GM18499 (cell line): ENCODE measurements around the gene SIVA1.

Source experiments
- ATAC-seq: cut with Tn5 transposase; IDR thresholded peaks from one replicate; pipeline ENCODE4 v1.9.1; 2021; ENCODE audit warnings: moderate number of reproducible peaks; ENCODE audit not compliant: insufficient read depth, unreplicated experiment

Gene SIVA1

GRCh38 chr14:104794631-104794992 is 41.7 kb downstream of the SIVA1 start:
- ATAC-seq = no peak

GRCh38 chr14:104794993-104795780 is 42.2 kb downstream of the SIVA1 start, which contains the start of gene AKT1:
TSS of gene AKT1 (minus strand) at chr14:104795748. CDS start at chr14:104792643, 3,105 bp downstream.
- no peak for ATAC-seq

- no peak for ATAC-seq
Measured at GRCh38 chr14:104795781-104796686, 43.1 kb downstream of the SIVA1 start.

- ATAC-seq = no peak
Measured at GRCh38 chr14:104796687-104797081, 43.7 kb downstream of the SIVA1 start.

- no peak for ATAC-seq
Measured at GRCh38 chr14:104797115-104798044, 44.4 kb downstream of the SIVA1 start.

GRCh38 chr14:104798300-104799243 is 45.6 kb downstream of the SIVA1 start:
- ATAC-seq = no peak

GRCh38 chr14:104799244-104800014 is 46.5 kb downstream of the SIVA1 start:
- no peak for ATAC-seq

- ATAC-seq = no peak
Measured at GRCh38 chr14:104800015-104800770, 47.2 kb downstream of the SIVA1 start.

GRCh38 chr14:104800771-104801519 is 48.0 kb downstream of the SIVA1 start, which contains the start of gene ZBTB42:
TSS of gene ZBTB42 (plus strand) at chr14:104801101. CDS start at chr14:104801198, 97 bp downstream.
- no peak for ATAC-seq

- ATAC-seq = no peak
Measured at GRCh38 chr14:104801520-104802393, 48.8 kb downstream of the SIVA1 start.

- ATAC-seq = no peak
Measured at GRCh38 chr14:104802394-104803184, 49.6 kb downstream of the SIVA1 start.

- ATAC-seq = no peak
Measured at GRCh38 chr14:104803280-104803911, 50.4 kb downstream of the SIVA1 start.

GRCh38 chr14:104803912-104804410 is 51.0 kb downstream of the SIVA1 start:
- no peak for ATAC-seq

GRCh38 chr14:104804481-104805325 is 51.8 kb downstream of the SIVA1 start:
- no peak for ATAC-seq
